Measurements from ENCODE around the gene ZBTB44.
"Not testable (repeated sequence)": the region's sequence is repeated elsewhere in the genome, so short reads cannot be mapped to it uniquely, and the experiment has no call there.

The ZBTB44 gene

GRCh38 chr11:130312046-130312445 is 2.7 kb downstream of the ZBTB44 start:
- DNase-seq (ENCODE audit: low read depth) = no peak

GRCh38 chr11:130310622-130311021 is 4.1 kb downstream of the ZBTB44 start:
- no peak for DNase-seq (ENCODE audit: low read depth)

GRCh38 chr11:130308886-130309285 is 5.8 kb downstream of the ZBTB44 start:
- DNase-seq (ENCODE audit: low read depth) = no peak

DNA sequence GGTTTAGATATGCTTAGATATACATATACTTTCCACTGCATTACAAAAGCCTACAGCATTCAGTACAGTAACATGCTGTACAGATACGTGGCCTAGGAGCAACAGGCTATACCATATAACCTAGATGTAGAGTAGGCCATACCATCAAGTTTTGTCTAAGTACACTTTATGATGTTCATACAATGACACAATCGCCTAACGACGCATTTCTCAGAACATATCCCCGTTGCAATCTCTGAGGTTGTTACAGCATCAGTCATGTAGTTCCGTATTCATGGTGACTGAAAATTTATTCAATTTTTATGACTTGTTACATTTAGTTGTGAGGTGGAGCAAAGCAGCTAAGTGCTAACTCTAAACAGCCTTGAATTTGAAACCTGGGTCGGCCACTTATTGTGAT is 6.7 kb downstream of the ZBTB44 start:
- no peak for DNase-seq (ENCODE audit: low read depth)

- no peak for DNase-seq (ENCODE audit: low read depth)
Observed at GRCh38 chr11:130304651-130305050, 10.1 kb downstream of the ZBTB44 start.

DNA sequence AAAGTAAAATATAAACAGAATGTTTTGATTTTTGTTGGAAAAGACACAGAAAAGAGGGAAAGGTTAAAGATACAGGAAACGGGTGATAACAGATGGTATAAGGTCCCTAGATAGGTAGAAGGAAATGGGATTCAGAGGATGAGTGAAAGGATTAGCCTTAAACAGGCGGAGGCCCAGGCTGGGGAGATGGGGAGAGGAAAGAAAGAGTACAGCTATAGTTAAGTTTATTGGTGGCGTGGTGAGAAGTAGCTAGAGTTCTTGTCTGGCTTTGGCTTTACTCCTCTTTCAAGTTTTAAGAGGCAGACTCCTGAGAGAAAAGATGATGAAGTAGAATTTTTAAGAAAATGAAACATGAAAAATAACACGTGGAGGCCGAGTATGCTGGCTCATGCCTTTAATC is 13.7 kb downstream of the ZBTB44 start:
- no peak for DNase-seq (ENCODE audit: low read depth)

DNA sequence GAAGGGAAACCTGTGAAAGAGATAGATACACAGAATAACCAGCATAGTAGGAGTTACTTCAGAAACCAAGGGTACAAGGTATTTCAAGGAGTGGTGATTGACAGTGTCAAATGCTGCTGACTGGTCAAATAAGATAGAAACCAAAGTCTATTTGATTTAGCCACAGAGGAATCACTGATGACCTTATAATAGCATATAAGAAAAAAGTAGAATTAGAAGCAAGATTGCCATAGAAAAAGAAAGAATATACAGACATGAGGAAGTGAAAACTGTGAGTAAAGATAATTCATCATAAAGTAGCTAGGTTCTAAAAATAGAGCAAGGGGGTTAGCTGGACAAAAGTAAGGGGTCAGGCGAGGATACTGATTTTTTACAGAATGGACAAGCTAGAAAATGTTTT is 14.2 kb downstream of the ZBTB44 start:
- no peak for DNase-seq (ENCODE audit: low read depth)

DNA sequence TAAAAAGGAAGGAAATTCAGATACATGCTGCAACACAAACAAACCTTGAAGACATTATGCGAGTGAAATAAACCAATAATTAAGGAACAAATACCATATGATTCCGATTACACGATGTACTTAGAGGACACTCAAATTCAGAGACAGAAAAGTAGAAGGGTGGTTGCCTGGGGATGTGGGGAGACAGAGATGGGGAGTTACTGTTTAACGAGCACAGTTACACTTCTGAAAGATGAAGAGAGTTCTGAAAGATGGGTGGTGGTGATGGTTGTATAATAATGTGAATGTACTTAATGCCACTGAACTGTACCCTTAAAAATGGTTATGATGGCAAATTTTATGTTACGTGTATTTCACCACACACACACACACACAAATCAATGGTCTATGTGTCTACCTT is 14.7 kb downstream of the ZBTB44 start:
- no peak for DNase-seq (ENCODE audit: low read depth)

- DNase-seq (ENCODE audit: low read depth) = no peak
Observed at GRCh38 chr11:130295657-130296056, 19.1 kb downstream of the ZBTB44 start.

- no peak for DNase-seq (ENCODE audit: low read depth)
Observed at GRCh38 chr11:130282111-130282510, 32.6 kb downstream of the ZBTB44 start.

DNA sequence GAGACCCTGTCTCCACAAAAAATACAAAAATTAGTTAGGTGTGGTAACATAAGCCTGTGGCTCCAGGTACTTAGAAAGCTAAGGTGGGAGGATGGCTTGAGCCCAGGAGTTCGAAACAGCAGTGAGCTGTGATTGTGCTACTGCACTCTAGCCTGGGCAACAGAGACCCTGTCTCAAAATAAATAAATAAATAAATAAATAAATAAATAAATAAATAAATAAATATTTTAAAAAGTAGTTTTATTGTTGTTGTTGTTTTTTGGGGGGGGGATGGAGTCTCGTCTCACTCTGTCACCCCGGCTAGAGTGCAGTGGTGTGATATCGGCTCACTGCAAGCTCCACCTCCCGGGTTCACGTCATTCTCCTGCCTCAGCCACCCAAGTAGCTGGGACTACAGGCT is 33.4 kb downstream of the ZBTB44 start:
- DNase-seq (ENCODE audit: low read depth) = not testable (repeated sequence)

DNA sequence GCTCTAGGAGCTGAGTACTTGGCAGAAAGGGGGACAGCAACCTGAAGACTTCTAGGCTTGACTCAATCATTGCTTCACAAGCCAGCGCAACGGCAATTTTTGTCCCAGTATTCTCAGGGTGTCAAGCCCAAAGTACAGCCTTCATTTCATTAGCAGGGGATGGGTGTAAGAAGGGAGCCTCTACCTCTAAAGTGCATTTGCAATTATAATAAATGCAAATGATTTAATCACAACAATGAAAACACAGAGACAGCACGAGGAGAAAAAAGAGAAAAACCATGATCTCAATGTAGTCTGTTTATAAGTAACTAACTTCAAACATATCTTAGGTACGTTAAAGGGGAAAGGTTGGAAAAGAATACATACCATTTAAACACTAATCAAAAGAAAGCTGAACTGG is 34.7 kb downstream of the ZBTB44 start:
- DNase-seq (ENCODE audit: low read depth) = no peak

- DNase-seq (ENCODE audit: low read depth) = no peak
Observed at GRCh38 chr11:130278745-130279144, 36.0 kb downstream of the ZBTB44 start.

GRCh38 chr11:130278151-130278550 is 36.6 kb downstream of the ZBTB44 start:
- no peak for DNase-seq (ENCODE audit: low read depth)

GRCh38 chr11:130272336-130272735 is 42.4 kb downstream of the ZBTB44 start:
- DNase-seq (ENCODE audit: low read depth) = no peak

GRCh38 chr11:130269326-130269943 is 45.3 kb downstream of the ZBTB44 start:
- no peak for DNase-seq (ENCODE audit: low read depth)

DNA sequence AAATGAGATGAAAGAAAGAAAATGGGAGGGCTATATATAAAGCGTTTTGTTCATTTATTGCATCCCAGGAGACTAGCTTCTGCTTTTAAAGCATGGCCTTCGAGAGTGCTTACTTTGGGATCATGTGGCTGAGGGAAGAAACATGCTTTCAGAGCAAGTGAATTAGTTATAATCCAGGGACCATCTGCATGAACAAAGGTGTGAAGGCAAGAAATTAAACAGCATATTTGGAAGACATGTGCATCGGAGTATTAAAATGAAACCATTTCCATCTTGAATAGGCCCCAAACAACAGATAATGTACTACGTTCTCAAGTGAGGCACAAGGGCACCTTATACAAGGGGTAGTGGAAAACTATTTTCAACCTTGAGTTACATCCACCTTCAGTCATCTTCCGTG is 51.4 kb downstream of the ZBTB44 start:
- no peak for DNase-seq (ENCODE audit: low read depth)

- no peak for DNase-seq (ENCODE audit: low read depth)
Observed at GRCh38 chr11:130262424-130262823, 52.3 kb downstream of the ZBTB44 start.

GRCh38 chr11:130261571-130261970 is 53.1 kb downstream of the ZBTB44 start:
- DNase-seq (ENCODE audit: low read depth) = no peak

DNA sequence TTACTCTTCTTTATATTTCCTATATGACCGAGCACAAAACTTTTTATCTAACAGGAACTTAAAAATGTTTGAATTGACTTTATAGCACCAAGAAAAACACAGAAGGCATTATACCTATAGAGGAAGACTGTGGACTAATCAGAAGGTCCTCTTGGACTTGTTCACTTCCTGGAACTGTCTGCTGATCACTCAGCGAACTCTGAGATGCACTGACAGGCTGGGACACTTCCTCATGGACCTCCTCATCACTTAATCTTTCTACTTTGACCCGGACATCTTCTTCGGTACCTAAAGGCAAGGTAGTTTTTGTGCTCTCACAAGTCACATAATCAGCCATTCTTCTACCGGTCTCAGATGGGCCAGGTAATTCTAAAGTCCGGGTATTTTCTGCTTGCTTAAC is 54.0 kb downstream of the ZBTB44 start:
- DNase-seq (ENCODE audit: low read depth) = no peak

GRCh38 chr11:130260080-130260627 is 54.6 kb downstream of the ZBTB44 start:
- DNase-seq (ENCODE audit: low read depth) = no peak

- not testable (repeated sequence) for DNase-seq (ENCODE audit: low read depth)
Observed at GRCh38 chr11:130251763-130252162, 63.0 kb downstream of the ZBTB44 start.

GRCh38 chr11:130249929-130250328 is 64.8 kb downstream of the ZBTB44 start:
- not testable (repeated sequence) for DNase-seq (ENCODE audit: low read depth)

DNA sequence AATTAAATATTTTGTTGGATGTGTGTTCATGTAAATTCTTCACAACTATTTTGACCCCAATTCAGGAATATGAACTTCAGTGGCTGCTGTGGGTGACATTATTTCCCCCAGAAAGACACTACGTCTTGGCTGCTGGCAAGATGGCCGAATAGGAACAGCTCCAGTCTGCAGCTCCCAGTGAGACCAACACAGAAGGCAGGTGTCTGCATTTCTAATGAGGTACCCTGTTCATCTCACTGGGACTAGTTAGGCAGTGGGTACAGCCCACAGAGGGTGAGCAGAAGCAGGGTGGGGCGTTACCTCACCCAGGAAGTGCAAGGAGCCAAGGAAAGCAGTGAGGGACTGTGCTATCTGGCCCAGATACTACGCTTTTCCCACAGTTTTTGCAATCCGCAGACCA is 65.3 kb downstream of the ZBTB44 start:
- no peak for DNase-seq (ENCODE audit: low read depth)
